ENCODE results near the gene ENO2.

- TF ChIP-seq POLR2A (IDR thresholded peaks at IDR 0.05) (no peak), CTCF (IDR thresholded peaks at IDR 0.05 in 4 of 5, conservative IDR thresholded peaks at IDR 0.05 in 1 of 5) (no peak)
These were observed 5.2 kb downstream of the ENO2 start for GRCh38 chr12:6919588-6919987.

All from gastrocnemius medialis (tissue), 4 donors.